Tibial nerve (tissue), 4 donors: ENCODE data around the gene VCAN.

Experiments used
- CTCF ChIP-seq, 5 experiments: fragments of 200-600 bp in 3 of 5; fragments of 450-650 bp in 2 of 5; sonication (generic) in 3 of 5; IDR thresholded peaks; one replicate each; pipeline ENCODE4 v1.5.1; 2016 to 2019; ENCODE audit warnings: antibody characterized with exemption in 5 of 5, mild to moderate bottlenecking in 3 of 5, moderate library complexity in 2 of 5
- EP300 ChIP-seq, 2 donors: sonication (generic); formaldehyde crosslinking; IDR thresholded peaks; one replicate each; pipeline ENCODE4 v1.6.1; 2017; ENCODE audit warnings: antibody characterized with exemption in 2 of 2, mild to moderate bottlenecking in 1 of 2
- POLR2A ChIP-seq, 2 donors: fragments of 450-650 bp; IDR thresholded peaks; one replicate each; pipeline ENCODE4 v1.6.1; 2017; ENCODE audit warnings: antibody characterized with exemption in 2 of 2, mild to moderate bottlenecking in 2 of 2, moderate library complexity in 2 of 2

GRCh38 chr5:83471405-83472212 is at the start of gene VCAN:
- TF ChIP-seq CTCF (IDR thresholded peaks at IDR 0.05) (no peak), EP300 (IDR thresholded peaks at IDR 0.05) (peak in 1 of 2 donors; percentile 61), POLR2A (IDR thresholded peaks at IDR 0.05) (no peak)
